HepG2 (cell line): ENCODE results near the gene TAOK3. TPM values are rescaled to one million over a fixed set of nuclear protein-coding genes. Genes with fewer than 3 reads are reported as not detected.

Source experiments
- ARID5B ChIP-seq: IDR thresholded peaks from 2 replicates; pipeline ENCODE4 v1.4.0; 2020; ENCODE audit warnings: mild to moderate bottlenecking, missing genetic modification reagents
- ATF7-NPFF ChIP-seq: sonication (generic); formaldehyde crosslinking; IDR thresholded peaks from 2 replicates; pipeline ENCODE4 v1.8.1; 2023; ENCODE audit warnings: mild to moderate bottlenecking, low read depth, missing genetic modification reagents, moderate library complexity
- CBX5 ChIP-seq: sonication (generic); formaldehyde crosslinking; IDR thresholded peaks from 2 replicates; pipeline ENCODE4 v1.4.0; 2020; ENCODE audit warnings: missing genetic modification reagents, borderline replicate concordance
- HES4 ChIP-seq: sonication (generic); formaldehyde crosslinking; IDR thresholded peaks from 2 replicates; pipeline ENCODE4 v1.9.0; 2021; ENCODE audit warnings: mild to moderate bottlenecking, missing genetic modification reagents, borderline replicate concordance
- KAT2B ChIP-seq: fragments of 150-350 bp; IDR thresholded peaks from 2 replicates; pipeline ENCODE4 v1.6.1; 2014; ENCODE audit warnings: low read depth, low read length, borderline replicate concordance
- NFE2L1 ChIP-seq: sonication (generic); formaldehyde crosslinking; IDR thresholded peaks from 2 replicates; pipeline ENCODE4 v1.4.0; 2020; ENCODE audit warnings: missing genetic modification reagents, mild to moderate bottlenecking, borderline replicate concordance
- PAX8 ChIP-seq: sonication (generic); formaldehyde crosslinking; IDR thresholded peaks from 2 replicates; pipeline ENCODE4 v1.8.0; 2022; ENCODE audit warnings: mild to moderate bottlenecking, missing genetic modification reagents, borderline replicate concordance
- POLR2AphosphoS5 ChIP-seq: IDR thresholded peaks from 2 replicates; pipeline ENCODE4 v1.6.1; 2012; ENCODE audit warnings: low read depth, low read length
- SNAI1 ChIP-seq: sonication (generic); formaldehyde crosslinking; IDR thresholded peaks from 2 replicates; pipeline ENCODE4 v1.5.0; 2020; ENCODE audit warnings: mild to moderate bottlenecking, missing genetic modification reagents, borderline replicate concordance
- USF2 ChIP-seq, 2 experiments: sonication (generic) in 1 of 2; formaldehyde crosslinking in 1 of 2; IDR thresholded peaks; 2 replicates each; pipeline versions ENCODE4 v1.5.1 to v1.6.1; 2011 to 2020; ENCODE audit warnings: borderline replicate concordance in 1 of 2, low read depth in 1 of 2, low read length in 1 of 2, mild to moderate bottlenecking in 1 of 2, missing genetic modification reagents in 1 of 2, moderate library complexity in 1 of 2
- ZNF274 ChIP-seq: sonication (generic); formaldehyde crosslinking; IDR thresholded peaks from 2 replicates; pipeline ENCODE4 v1.5.1; 2020; ENCODE audit warnings: mild to moderate bottlenecking, missing genetic modification reagents
- ZNF292 ChIP-seq: sonication (generic); formaldehyde crosslinking; IDR thresholded peaks from 2 replicates; pipeline ENCODE4 v1.8.1; 2022; ENCODE audit warnings: mild to moderate bottlenecking, low read depth, missing genetic modification reagents, borderline replicate concordance
- polyA plus RNA-seq, 8 experiments: library from polyadenylated mRNA; depleted of rRNA in 3 of 8; stranded (reverse) in 7 of 8; unstranded in 1 of 8; fragments of >200 nt; fragmentation: Illumina TruSeq in 4 of 8; extraction: Trizol in 4 of 8; gene quantifications; 2 replicates each; pipeline versions ENCODE4 v1.2.1 to v1.2.3, GENCODE V29; 2011 to 2016; ENCODE audit warnings: low read depth in 4 of 8, missing spikeins in 1 of 8, mixed read lengths in 1 of 8; ENCODE audit not compliant: insufficient read depth in 1 of 8
- total RNA-seq, 5 experiments: library from RNA; depleted of rRNA; stranded (reverse); fragments of >200 nt; fragmentation: Illumina TruSeq; extraction: Trizol; gene quantifications; 2 replicates each; pipeline ENCODE4 v1.2.3, GENCODE V29; 2016; ENCODE audit warnings: low read depth in 1 of 5
- TF ChIP-seq, protein P1 (sequence below): sonication (generic); formaldehyde crosslinking; IDR thresholded peaks from 2 replicates; pipeline ENCODE4 v1.5.1; 2020; ENCODE audit warnings: missing genetic modification reagents, mild to moderate bottlenecking, borderline replicate concordance
- TF ChIP-seq, protein P2 (sequence below): sonication (generic); formaldehyde crosslinking; IDR thresholded peaks from 2 replicates; pipeline ENCODE4 v1.4.0; 2020; ENCODE audit warnings: mild to moderate bottlenecking, missing genetic modification reagents, borderline replicate concordance
- TF ChIP-seq, protein P3 (sequence below): sonication (generic); formaldehyde crosslinking; IDR thresholded peaks from 2 replicates; pipeline ENCODE4 v1.5.0; 2020; ENCODE audit warnings: missing genetic modification reagents

The TAOK3 gene
- total and polyA plus RNA-seq, 2 of the 13 experiments (the other 11 are each of a cell fraction or from before 2014, with no cell fraction given): 10.4 to 12.3 TPM

GRCh38 chr12:118135788-118136558 is 236.7 kb downstream of the TAOK3 start, which contains the start of gene PEBP1 (continued):
- TF ChIP-seq NFE2L1 (CRISPR knock-in tag) (no peak), ZNF292 (no peak), ARID5B (CRISPR knock-in tag) (peak; percentile 65; the same call in 1 of the 2 replicates), SNAI1 (CRISPR knock-in tag) (peak; percentile 64; the same call in 1 of the 2 replicates), ZNF274 (CRISPR knock-in tag) (peak; percentile 93), ATF7-NPFF (peak; percentile 81; the same call in 1 of the 2 replicates), PAX8 (CRISPR knock-in tag) (0 out of 2 replicates have a peak, but pooled peaks have one; percentile 31), POLR2AphosphoS5 (peak; percentile 88), HES4 (CRISPR knock-in tag) (peak; percentile 97), USF2 (IDR thresholded peaks at IDR 0.05; ENCODE audit: low read depth, low read length) (no peak), USF2 (CRISPR knock-in tag; IDR thresholded peaks at IDR 0.05; ENCODE audit: borderline replicate concordance) (no peak), KAT2B (no peak), CBX5 (CRISPR knock-in tag) (no peak)
- TF ChIP-seq, protein P1, sequence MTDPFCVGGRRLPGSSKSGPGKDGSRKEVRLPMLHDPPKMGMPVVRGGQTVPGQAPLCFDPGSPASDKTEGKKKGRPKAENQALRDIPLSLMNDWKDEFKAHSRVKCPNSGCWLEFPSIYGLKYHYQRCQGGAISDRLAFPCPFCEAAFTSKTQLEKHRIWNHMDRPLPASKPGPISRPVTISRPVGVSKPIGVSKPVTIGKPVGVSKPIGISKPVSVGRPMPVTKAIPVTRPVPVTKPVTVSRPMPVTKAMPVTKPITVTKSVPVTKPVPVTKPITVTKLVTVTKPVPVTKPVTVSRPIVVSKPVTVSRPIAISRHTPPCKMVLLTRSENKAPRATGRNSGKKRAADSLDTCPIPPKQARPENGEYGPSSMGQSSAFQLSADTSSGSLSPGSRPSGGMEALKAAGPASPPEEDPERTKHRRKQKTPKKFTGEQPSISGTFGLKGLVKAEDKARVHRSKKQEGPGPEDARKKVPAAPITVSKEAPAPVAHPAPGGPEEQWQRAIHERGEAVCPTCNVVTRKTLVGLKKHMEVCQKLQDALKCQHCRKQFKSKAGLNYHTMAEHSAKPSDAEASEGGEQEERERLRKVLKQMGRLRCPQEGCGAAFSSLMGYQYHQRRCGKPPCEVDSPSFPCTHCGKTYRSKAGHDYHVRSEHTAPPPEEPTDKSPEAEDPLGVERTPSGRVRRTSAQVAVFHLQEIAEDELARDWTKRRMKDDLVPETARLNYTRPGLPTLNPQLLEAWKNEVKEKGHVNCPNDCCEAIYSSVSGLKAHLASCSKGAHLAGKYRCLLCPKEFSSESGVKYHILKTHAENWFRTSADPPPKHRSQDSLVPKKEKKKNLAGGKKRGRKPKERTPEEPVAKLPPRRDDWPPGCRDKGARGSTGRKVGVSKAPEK (CRISPR knock-in tag): no peak
- TF ChIP-seq, protein P2, sequence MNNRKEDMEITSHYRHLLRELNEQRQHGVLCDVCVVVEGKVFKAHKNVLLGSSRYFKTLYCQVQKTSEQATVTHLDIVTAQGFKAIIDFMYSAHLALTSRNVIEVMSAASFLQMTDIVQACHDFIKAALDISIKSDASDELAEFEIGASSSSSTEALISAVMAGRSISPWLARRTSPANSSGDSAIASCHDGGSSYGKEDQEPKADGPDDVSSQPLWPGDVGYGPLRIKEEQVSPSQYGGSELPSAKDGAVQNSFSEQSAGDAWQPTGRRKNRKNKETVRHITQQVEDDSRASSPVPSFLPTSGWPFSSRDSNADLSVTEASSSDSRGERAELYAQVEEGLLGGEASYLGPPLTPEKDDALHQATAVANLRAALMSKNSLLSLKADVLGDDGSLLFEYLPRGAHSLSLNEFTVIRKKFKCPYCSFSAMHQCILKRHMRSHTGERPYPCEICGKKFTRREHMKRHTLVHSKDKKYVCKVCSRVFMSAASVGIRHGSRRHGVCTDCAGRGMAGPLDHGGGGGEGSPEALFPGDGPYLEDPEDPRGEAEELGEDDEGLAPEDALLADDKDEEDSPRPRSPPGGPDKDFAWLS (CRISPR knock-in tag): no peak
- TF ChIP-seq, protein P3, sequence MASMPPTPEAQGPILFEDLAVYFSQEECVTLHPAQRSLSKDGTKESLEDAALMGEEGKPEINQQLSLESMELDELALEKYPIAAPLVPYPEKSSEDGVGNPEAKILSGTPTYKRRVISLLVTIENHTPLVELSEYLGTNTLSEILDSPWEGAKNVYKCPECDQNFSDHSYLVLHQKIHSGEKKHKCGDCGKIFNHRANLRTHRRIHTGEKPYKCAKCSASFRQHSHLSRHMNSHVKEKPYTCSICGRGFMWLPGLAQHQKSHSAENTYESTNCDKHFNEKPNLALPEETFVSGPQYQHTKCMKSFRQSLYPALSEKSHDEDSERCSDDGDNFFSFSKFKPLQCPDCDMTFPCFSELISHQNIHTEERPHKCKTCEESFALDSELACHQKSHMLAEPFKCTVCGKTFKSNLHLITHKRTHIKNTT (CRISPR knock-in tag): no peak
